ENCODE measurements around the gene PIERCE2.

PIERCE2 gene, protein sequence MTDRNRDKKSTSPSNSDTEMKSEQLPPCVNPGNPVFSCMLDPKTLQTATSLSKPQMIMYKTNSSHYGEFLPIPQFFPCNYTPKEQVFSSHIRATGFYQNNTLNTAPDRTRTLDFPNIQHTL

DNA sequence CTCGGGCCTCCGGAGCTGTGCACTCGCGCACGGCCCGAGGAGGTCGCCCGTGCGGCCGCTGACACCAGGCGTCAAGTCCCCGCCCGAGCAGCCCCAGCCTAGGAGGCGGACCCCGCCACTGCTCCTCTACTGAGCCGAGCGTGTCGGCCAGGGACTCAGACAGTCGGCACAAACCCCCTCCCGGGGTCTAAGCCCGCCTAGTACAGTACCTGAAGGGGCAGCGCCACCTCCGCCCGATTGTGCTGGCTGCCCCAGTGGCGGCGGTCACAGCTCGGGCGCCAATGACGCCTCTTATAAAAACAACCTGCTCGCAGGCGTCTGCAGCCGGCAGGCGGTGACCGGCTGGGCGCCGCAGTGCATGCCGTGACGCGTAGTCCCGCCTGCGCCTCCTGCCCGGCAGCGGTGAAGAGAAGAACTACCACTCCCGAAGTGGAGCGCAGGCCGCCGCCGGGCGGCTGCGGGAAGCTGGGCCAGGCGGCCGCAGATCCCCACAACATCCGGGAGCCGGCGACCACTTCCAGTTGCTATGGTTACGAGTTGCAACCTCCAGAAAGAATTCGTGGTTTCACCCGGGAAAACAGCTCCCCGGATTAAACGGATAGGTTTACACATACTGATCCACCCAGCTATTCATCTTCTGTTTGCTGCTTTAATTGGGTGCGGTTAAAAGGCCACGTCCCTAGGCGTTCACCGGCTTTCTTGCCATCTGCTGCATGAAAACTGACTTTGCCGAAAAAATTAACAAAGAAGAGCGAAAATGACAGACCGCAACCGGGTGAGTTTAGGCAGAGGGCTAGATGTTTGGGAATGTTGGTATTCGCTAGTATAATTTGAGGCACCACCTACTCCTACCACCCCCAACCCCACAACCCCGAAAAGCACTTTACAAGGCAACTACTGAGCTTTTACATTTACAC, at the start of gene PIERCE2, which contains the start of gene CCPG1:
TSS of gene PIERCE2 (plus strand) at position 484 of the 917 bp plus-strand sequence. CDS start at position 758, 274 bp downstream.
TSS of gene CCPG1 (minus strand) at position 348 of the 917 bp plus-strand sequence. CDS start 18,935 bp downstream, outside the sequence.
- Histone ChIP-seq H3K9me3 (ENCODE audit: insufficient read depth, low read length, severe bottlenecking) (no peaks in the 10 kb centered on the region), H2AFZ (ENCODE audit: low read depth, low read length) (peak within 1 kb of the TSS; percentile 76), H4K20me1 (ENCODE audit: insufficient read depth, low read length) (no peaks in the 10 kb centered on the region), H3K27ac (ENCODE audit: low read length) (peak within 1 kb of the TSS; percentile 86), H3K4me1 (ENCODE audit: insufficient read depth, low read length) (peaks cover 52% of the 10 kb centered on the region), H3K9ac (ENCODE audit: low read depth, low read length) (peak within 1 kb of the TSS; percentile 69), H3K4me2 (ENCODE audit: insufficient read depth, low read length) (peak within 1 kb of the TSS; percentile 86), H3K36me3 (ENCODE audit: insufficient read depth, low read length) (no peaks in the 10 kb centered on the region), H3K27me3 (ENCODE audit: insufficient read depth, low read length, poor library complexity) (no peaks in the 10 kb centered on the region), H3K79me2 (ENCODE audit: insufficient read depth, low read length) (peaks cover 25% of the 10 kb centered on the region), H3K4me3 (ENCODE audit: low read depth in 1 of 2, low read length in 2 of 2) (peak within 1 kb of the TSS; percentile 57 to 85; a peak in 3 of 4 replicates)
- ATAC-seq (ENCODE audit: insufficient read depth, low read depth) (peak; percentile 90), DNase-seq (peak; percentile 89)
- TF ChIP-seq, protein P1, sequence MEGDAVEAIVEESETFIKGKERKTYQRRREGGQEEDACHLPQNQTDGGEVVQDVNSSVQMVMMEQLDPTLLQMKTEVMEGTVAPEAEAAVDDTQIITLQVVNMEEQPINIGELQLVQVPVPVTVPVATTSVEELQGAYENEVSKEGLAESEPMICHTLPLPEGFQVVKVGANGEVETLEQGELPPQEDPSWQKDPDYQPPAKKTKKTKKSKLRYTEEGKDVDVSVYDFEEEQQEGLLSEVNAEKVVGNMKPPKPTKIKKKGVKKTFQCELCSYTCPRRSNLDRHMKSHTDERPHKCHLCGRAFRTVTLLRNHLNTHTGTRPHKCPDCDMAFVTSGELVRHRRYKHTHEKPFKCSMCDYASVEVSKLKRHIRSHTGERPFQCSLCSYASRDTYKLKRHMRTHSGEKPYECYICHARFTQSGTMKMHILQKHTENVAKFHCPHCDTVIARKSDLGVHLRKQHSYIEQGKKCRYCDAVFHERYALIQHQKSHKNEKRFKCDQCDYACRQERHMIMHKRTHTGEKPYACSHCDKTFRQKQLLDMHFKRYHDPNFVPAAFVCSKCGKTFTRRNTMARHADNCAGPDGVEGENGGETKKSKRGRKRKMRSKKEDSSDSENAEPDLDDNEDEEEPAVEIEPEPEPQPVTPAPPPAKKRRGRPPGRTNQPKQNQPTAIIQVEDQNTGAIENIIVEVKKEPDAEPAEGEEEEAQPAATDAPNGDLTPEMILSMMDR (IDR thresholded peaks at IDR 0.05; ENCODE audit: borderline replicate concordance, extremely low read depth, low read length, poor library complexity, severe bottlenecking): peak; percentile 67
- no peak for TF ChIP-seq EZH2 (IDR thresholded peaks at IDR 0.05; ENCODE audit: borderline replicate concordance, low read depth, low read length, severe bottlenecking)

DNA sequence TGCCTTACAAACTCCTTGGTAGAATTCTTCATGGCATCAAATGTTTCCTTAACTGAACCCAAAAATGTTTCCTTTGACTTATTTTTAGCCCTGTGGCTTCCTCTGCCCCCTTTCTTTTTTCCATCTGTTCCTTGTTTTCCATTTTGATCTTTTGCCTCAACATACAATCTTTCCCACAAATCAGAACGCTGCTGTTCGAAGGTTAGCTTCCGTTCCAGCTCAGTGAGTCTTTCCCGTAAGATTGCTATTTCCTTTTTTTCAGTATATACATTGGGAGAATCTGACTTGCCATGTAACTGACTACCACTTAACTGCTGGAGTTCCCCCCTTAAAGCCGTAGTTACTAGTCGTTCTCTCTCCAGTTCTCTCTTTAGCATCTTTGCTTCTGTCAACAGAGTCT, 48.0 kb upstream of the PIERCE2 start:
- H2AFZ ChIP-seq (ENCODE audit: low read depth, low read length): no peak overlapping the region
- ATAC-seq (ENCODE audit: insufficient read depth, low read depth): no peak
- H3K27me3 ChIP-seq (ENCODE audit: insufficient read depth, low read length, poor library complexity): no peaks in the 10 kb centered on the region
- no peaks in the 10 kb centered on the region for H3K9me3 ChIP-seq (ENCODE audit: insufficient read depth, low read length, severe bottlenecking)
- DNase-seq: no peak
- H3K4me2 ChIP-seq (ENCODE audit: insufficient read depth, low read length): no peak overlapping the region
- H3K4me3 ChIP-seq (ENCODE audit: low read depth in 1 of 2, low read length in 2 of 2): no peak overlapping the region
- TF ChIP-seq, protein P1 (IDR thresholded peaks at IDR 0.05; ENCODE audit: borderline replicate concordance, extremely low read depth, low read length, poor library complexity, severe bottlenecking): no peak
- TF ChIP-seq EZH2 (IDR thresholded peaks at IDR 0.05; ENCODE audit: borderline replicate concordance, low read depth, low read length, severe bottlenecking): no peak
- H3K9ac ChIP-seq (ENCODE audit: low read depth, low read length): no peak overlapping the region
- H3K4me1 ChIP-seq (ENCODE audit: insufficient read depth, low read length): no peaks in the 10 kb centered on the region
- no peak overlapping the region for H3K27ac ChIP-seq (ENCODE audit: low read length)
- peaks cover 22% of the 10 kb centered on the region; the same call in 1 of the 2 replicates for H3K36me3 ChIP-seq (ENCODE audit: insufficient read depth, low read length)
- H4K20me1 ChIP-seq (ENCODE audit: insufficient read depth, low read length): no peaks in the 10 kb centered on the region
- no peaks in the 10 kb centered on the region for H3K79me2 ChIP-seq (ENCODE audit: insufficient read depth, low read length)

DNA sequence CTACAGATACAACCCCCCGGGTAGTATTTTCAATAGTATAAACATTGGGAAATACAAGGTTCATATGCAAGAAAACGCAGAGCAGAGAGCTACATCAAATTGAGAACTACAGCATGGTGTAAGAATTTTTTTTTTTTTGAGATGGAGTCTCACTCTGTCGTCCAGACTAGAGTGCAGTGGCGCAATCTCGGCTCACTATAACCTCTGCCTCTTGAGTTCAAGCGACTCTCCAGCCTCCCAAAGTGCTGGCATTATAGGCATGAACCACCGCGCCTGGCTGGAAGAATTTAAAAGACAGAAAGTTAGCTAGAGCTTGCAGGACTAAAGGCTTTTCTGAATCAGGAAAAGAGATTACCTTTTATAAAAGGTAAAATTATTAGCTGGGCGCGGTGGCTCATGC, 47.2 kb upstream of the PIERCE2 start:
- DNase-seq (no peak), ATAC-seq (ENCODE audit: insufficient read depth, low read depth) (no peak)
- no peak overlapping the region for H3K27ac ChIP-seq (ENCODE audit: low read length)
- H3K4me3 ChIP-seq (ENCODE audit: low read depth in 1 of 2, low read length in 2 of 2): no peak overlapping the region
- H3K4me1 ChIP-seq (ENCODE audit: insufficient read depth, low read length): no peaks in the 10 kb centered on the region
- H3K9me3 ChIP-seq (ENCODE audit: insufficient read depth, low read length, severe bottlenecking): no peaks in the 10 kb centered on the region
- TF ChIP-seq, protein P1 (IDR thresholded peaks at IDR 0.05; ENCODE audit: borderline replicate concordance, extremely low read depth, low read length, poor library complexity, severe bottlenecking): no peak
- TF ChIP-seq EZH2 (IDR thresholded peaks at IDR 0.05; ENCODE audit: borderline replicate concordance, low read depth, low read length, severe bottlenecking): no peak
- no peak overlapping the region for H3K4me2 ChIP-seq (ENCODE audit: insufficient read depth, low read length)
- H3K79me2 ChIP-seq (ENCODE audit: insufficient read depth, low read length): no peaks in the 10 kb centered on the region
- H3K9ac ChIP-seq (ENCODE audit: low read depth, low read length): no peak overlapping the region
- H2AFZ ChIP-seq (ENCODE audit: low read depth, low read length): no peak overlapping the region
- peaks cover 16% of the 10 kb centered on the region; the same call in 1 of the 2 replicates for H3K36me3 ChIP-seq (ENCODE audit: insufficient read depth, low read length)
- no peaks in the 10 kb centered on the region for H3K27me3 ChIP-seq (ENCODE audit: insufficient read depth, low read length, poor library complexity)
- no peaks in the 10 kb centered on the region for H4K20me1 ChIP-seq (ENCODE audit: insufficient read depth, low read length)

Data from DND-41 (cell line).